Neural cell (in vitro differentiated cells): ENCODE measurements around the gene RRAS2. TPM values are rescaled to one million over a fixed set of nuclear protein-coding genes. Genes with fewer than 3 reads are reported as not detected.

Experiments used
- H2AFZ ChIP-seq: fragments of 200-600, 300-800 bp; sonication (generic), shearing (Covaris generic); 2 replicates; pipeline ENCODE4 v1.6.0; 2014; ENCODE audit warnings: low read depth, mild to moderate bottlenecking, antibody characterized with exemption, low read length, moderate library complexity
- H3F3A ChIP-seq: fragments of 200-600 bp; shearing (Covaris generic); 2 replicates; pipeline ENCODE4 v1.6.1; 2016; ENCODE audit warnings: mild to moderate bottlenecking, moderate library complexity, mixed read lengths, antibody characterized with exemption, low read length; ENCODE audit not compliant: insufficient read depth, poor library complexity, severe bottlenecking
- H3K27ac ChIP-seq: fragments of 200-600, 300-800 bp; sonication (generic), shearing (Covaris generic); 2 replicates; pipeline ENCODE4 v1.5.1; 2014; ENCODE audit warnings: mild to moderate bottlenecking, low read length, moderate library complexity
- H3K27me3 ChIP-seq: fragments of 300-800, 200-600 bp; sonication (generic), shearing (Covaris generic); 2 replicates; pipeline ENCODE4 v1.6.0; 2014; ENCODE audit warnings: mild to moderate bottlenecking, low read depth, low read length, moderate library complexity; ENCODE audit not compliant: insufficient read depth
- H3K36me3 ChIP-seq: fragments of 300-800, 200-600 bp; sonication (generic), shearing (Covaris generic); 2 replicates; pipeline ENCODE4 v1.5.1; 2014; ENCODE audit warnings: mild to moderate bottlenecking, antibody characterized with exemption, low read length, moderate library complexity; ENCODE audit not compliant: insufficient read depth
- H3K4me2 ChIP-seq: fragments of 300-800, 200-600 bp; sonication (generic), shearing (Covaris generic); 2 replicates; pipeline ENCODE4 v1.6.0; 2014; ENCODE audit warnings: mild to moderate bottlenecking, low read length
- H3K4me3 ChIP-seq: fragments of 300-800, 200-600 bp; sonication (generic), shearing (Covaris generic); 2 replicates; pipeline ENCODE4 v1.5.1; 2014; ENCODE audit warnings: mild to moderate bottlenecking, low read length, moderate library complexity
- H3K79me2 ChIP-seq: fragments of 200-600 bp; shearing (Covaris generic); replicated peaks from 2 replicates; pipeline ENCODE4 v1.6.0; 2014; ENCODE audit warnings: mild to moderate bottlenecking, low read length, moderate library complexity; ENCODE audit not compliant: insufficient read depth
- H3K9ac ChIP-seq: fragments of 300-800, 200-600 bp; sonication (generic), shearing (Covaris generic); 2 replicates; pipeline ENCODE4 v1.6.1; 2016; ENCODE audit warnings: mild to moderate bottlenecking, low read length, mixed read lengths
- H3K9me2 ChIP-seq: fragments of 200-600 bp; shearing (Covaris generic); 2 replicates; pipeline ENCODE4 v1.6.1; 2016; ENCODE audit warnings: mild to moderate bottlenecking, low read length, mixed read lengths; ENCODE audit not compliant: insufficient read depth
- H3K9me3 ChIP-seq: fragments of 200-600, 300-800 bp; sonication (generic), shearing (Covaris generic); 2 replicates; pipeline ENCODE4 v1.6.1; 2016; ENCODE audit warnings: mild to moderate bottlenecking, mixed run types, low read length, moderate library complexity, mixed read lengths
- H4K20me1 ChIP-seq: fragments of 200-600 bp; shearing (Covaris generic); 2 replicates; pipeline ENCODE4 v1.6.1; 2016; ENCODE audit warnings: mild to moderate bottlenecking, mixed run types; ENCODE audit not compliant: insufficient read depth
- EP300 ChIP-seq: fragments of 450-650 bp; conservative IDR thresholded peaks from 2 replicates; pipeline ENCODE4 v1.6.1; 2014; ENCODE audit warnings: antibody characterized with exemption, mild to moderate bottlenecking, moderate library complexity; ENCODE audit not compliant: poor library complexity, severe bottlenecking
- EZH2 ChIP-seq: fragments of 200-600, 300-800 bp; shearing (Covaris generic), sonication (generic); IDR thresholded peaks from 2 replicates; pipeline ENCODE4 v1.6.1; 2014; ENCODE audit warnings: antibody characterized with exemption, low read length, borderline replicate concordance, mild to moderate bottlenecking; ENCODE audit not compliant: insufficient read depth, poor library complexity, severe bottlenecking
- MXI1 ChIP-seq: fragments of 450-650 bp; conservative IDR thresholded peaks from 2 replicates; pipeline ENCODE4 v1.6.1; 2014; ENCODE audit warnings: antibody characterized with exemption, mild to moderate bottlenecking; ENCODE audit not compliant: poor library complexity, severe bottlenecking
- POLR2AphosphoS5 ChIP-seq: IDR thresholded peaks from 2 replicates; pipeline ENCODE4 v1.6.1; 2012
- RAD21 ChIP-seq: fragments of 450-650 bp; conservative IDR thresholded peaks from 2 replicates; pipeline ENCODE4 v1.6.1; 2014; ENCODE audit warnings: antibody characterized with exemption, mild to moderate bottlenecking, moderate library complexity
- SMC3 ChIP-seq: fragments of 450-650 bp; conservative IDR thresholded peaks from 2 replicates; pipeline ENCODE4 v1.6.1; 2014; ENCODE audit warnings: antibody characterized with exemption, mild to moderate bottlenecking, moderate library complexity; ENCODE audit not compliant: poor library complexity
- TAF1 ChIP-seq: IDR thresholded peaks from 2 replicates; pipeline ENCODE4 v1.6.1; 2012; ENCODE audit warnings: low read depth
- polyA plus RNA-seq: library from polyadenylated mRNA; depleted of rRNA; stranded (reverse); fragments of >200 nt; gene quantifications from 2 replicates; pipeline ENCODE4 v1.2.3, GENCODE V29; 2014
- TF ChIP-seq, protein P1 (sequence below): fragments of 450-650 bp; IDR thresholded peaks from 2 replicates; pipeline ENCODE4 v1.5.1; 2014; ENCODE audit warnings: antibody characterized with exemption, mild to moderate bottlenecking, moderate library complexity; ENCODE audit not compliant: poor library complexity, severe bottlenecking
- TF ChIP-seq, protein P2 (sequence below): IDR thresholded peaks from 2 replicates; pipeline ENCODE4 v1.6.1; 2012; ENCODE audit warnings: borderline replicate concordance

Gene RRAS2
- polyA plus RNA-seq, 1 donor from 2014 or later, result 47.3 TPM

DNA sequence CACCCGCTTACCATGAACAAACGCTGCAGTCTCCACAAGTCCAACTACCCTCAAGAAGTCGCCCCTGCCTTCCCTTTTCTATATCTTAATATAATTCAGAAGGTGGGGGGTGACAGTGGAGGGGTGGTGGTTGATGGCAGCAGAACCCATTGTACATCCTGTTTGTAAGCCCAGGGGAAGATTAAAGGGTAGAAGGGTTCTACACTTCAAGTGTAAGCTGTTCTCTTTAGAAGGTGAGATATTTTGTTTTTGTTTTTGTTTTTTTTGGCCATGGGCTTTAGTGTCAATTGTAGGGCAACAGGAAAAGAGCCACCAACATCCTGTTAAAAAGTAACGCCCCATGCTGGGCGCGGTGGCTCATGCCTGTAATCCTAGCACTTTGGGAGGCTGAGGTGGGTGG, 34.9 kb upstream of the RRAS2 start:
- Histone ChIP-seq H3K27ac (no peak overlapping the region), H3K9ac (no peak overlapping the region)

DNA sequence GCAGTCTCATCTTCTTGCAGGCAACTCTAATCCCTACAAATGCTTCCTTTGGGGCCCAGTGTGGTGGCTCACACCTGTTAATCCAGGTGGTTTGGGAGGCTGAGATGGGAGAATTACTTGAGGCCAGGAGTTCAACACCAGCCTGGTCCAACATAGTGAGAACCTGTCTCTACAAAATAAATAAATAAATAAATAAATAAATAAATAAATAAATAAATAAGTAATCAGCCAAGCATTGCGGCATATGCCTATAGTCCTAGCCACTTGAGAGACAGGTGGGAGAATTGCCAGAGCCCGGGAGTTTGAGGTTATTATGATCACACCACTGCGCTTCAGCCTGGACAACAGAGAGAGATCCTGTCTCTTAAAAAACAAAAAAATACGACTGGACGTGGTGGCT, 34.1 kb upstream of the RRAS2 start:
- Histone ChIP-seq H3K36me3 (no peaks in the 10 kb centered on the region), H3K9me2 (no peaks in the 10 kb centered on the region), H3K27ac (no peak overlapping the region), H3F3A (no peaks in the 10 kb centered on the region), H3K27me3 (no peaks in the 10 kb centered on the region), H4K20me1 (no peaks in the 10 kb centered on the region), H2AFZ (no peak overlapping the region), H3K4me2 (no peak overlapping the region), H3K9me3 (no peaks in the 10 kb centered on the region), H3K4me3 (no peak overlapping the region), H3K9ac (no peak overlapping the region), H3K79me2 (no peaks in the 10 kb centered on the region)
- TF ChIP-seq RAD21 (no peak), EZH2 (no peak), POLR2AphosphoS5 (no peak), SMC3 (no peak), TAF1 (no peak), MXI1 (no peak), EP300 (no peak)
- TF ChIP-seq, protein P1, sequence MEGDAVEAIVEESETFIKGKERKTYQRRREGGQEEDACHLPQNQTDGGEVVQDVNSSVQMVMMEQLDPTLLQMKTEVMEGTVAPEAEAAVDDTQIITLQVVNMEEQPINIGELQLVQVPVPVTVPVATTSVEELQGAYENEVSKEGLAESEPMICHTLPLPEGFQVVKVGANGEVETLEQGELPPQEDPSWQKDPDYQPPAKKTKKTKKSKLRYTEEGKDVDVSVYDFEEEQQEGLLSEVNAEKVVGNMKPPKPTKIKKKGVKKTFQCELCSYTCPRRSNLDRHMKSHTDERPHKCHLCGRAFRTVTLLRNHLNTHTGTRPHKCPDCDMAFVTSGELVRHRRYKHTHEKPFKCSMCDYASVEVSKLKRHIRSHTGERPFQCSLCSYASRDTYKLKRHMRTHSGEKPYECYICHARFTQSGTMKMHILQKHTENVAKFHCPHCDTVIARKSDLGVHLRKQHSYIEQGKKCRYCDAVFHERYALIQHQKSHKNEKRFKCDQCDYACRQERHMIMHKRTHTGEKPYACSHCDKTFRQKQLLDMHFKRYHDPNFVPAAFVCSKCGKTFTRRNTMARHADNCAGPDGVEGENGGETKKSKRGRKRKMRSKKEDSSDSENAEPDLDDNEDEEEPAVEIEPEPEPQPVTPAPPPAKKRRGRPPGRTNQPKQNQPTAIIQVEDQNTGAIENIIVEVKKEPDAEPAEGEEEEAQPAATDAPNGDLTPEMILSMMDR, result no peak
- TF ChIP-seq, protein P2, sequence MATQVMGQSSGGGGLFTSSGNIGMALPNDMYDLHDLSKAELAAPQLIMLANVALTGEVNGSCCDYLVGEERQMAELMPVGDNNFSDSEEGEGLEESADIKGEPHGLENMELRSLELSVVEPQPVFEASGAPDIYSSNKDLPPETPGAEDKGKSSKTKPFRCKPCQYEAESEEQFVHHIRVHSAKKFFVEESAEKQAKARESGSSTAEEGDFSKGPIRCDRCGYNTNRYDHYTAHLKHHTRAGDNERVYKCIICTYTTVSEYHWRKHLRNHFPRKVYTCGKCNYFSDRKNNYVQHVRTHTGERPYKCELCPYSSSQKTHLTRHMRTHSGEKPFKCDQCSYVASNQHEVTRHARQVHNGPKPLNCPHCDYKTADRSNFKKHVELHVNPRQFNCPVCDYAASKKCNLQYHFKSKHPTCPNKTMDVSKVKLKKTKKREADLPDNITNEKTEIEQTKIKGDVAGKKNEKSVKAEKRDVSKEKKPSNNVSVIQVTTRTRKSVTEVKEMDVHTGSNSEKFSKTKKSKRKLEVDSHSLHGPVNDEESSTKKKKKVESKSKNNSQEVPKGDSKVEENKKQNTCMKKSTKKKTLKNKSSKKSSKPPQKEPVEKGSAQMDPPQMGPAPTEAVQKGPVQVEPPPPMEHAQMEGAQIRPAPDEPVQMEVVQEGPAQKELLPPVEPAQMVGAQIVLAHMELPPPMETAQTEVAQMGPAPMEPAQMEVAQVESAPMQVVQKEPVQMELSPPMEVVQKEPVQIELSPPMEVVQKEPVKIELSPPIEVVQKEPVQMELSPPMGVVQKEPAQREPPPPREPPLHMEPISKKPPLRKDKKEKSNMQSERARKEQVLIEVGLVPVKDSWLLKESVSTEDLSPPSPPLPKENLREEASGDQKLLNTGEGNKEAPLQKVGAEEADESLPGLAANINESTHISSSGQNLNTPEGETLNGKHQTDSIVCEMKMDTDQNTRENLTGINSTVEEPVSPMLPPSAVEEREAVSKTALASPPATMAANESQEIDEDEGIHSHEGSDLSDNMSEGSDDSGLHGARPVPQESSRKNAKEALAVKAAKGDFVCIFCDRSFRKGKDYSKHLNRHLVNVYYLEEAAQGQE, result no peak

More for the DNA sequence above, 34.9 kb upstream of the RRAS2 start:
- no peak overlapping the region for H2AFZ ChIP-seq
- no peaks in the 10 kb centered on the region for H3K27me3 ChIP-seq
- no peaks in the 10 kb centered on the region for H3K79me2 ChIP-seq
- H3F3A ChIP-seq, result no peaks in the 10 kb centered on the region
- H3K36me3 ChIP-seq, result no peaks in the 10 kb centered on the region
- no peaks in the 10 kb centered on the region for H4K20me1 ChIP-seq
- no peaks in the 10 kb centered on the region for H3K9me3 ChIP-seq
- no peak overlapping the region for H3K4me2 ChIP-seq
- H3K9me2 ChIP-seq, result no peaks in the 10 kb centered on the region
- TF ChIP-seq, protein P1, result no peak
- TF ChIP-seq EP300, result no peak
- no peak overlapping the region for H3K4me3 ChIP-seq
